ENCODE results near the gene KMT5B. TPM values are rescaled to one million over a fixed set of nuclear protein-coding genes. Genes with fewer than 3 reads are reported as not detected.

Gene KMT5B
- 59.4 and 59.8 TPM in 2 replicates for total RNA-seq
- long read RNA-seq, partial matches to known transcripts: 23 of 71 reads
- long read RNA-seq, other reads (novel, unspliced or antisense): 47 of 71 reads

- DNase-seq (ENCODE audit: extremely low spot score, unreplicated experiment): no peak
- Mint-ChIP-seq H3K9me3 (ENCODE audit: unreplicated experiment) (no peaks in the 10 kb centered on the region), H3K36me3 (ENCODE audit: unreplicated experiment) (no peaks in the 10 kb centered on the region), H3K4me3 (ENCODE audit: unreplicated experiment) (peak within 1 kb of the TSS; percentile 95), H3K27ac (ENCODE audit: unreplicated experiment) (peak within 1 kb of the TSS; percentile 92), H3K4me1 (ENCODE audit: unreplicated experiment) (peaks cover 48% of the 10 kb centered on the region), H3K27me3 (ENCODE audit: unreplicated experiment) (peaks cover 3% of the 10 kb centered on the region)
- TF ChIP-seq CTCF (IDR thresholded peaks at IDR 0.05): no peak
These were observed at the start of gene KMT5B for GRCh38 chr11:68213135-68213515. KMT5B (minus strand) TSS chr11:68213296; CDS start chr11:68190076, 23,220 bp downstream.

GRCh38 chr11:68262544-68262827, 49.4 kb upstream of the KMT5B start:
- H3K27me3 Mint-ChIP-seq (ENCODE audit: unreplicated experiment): no peaks in the 10 kb centered on the region
- peak overlapping the region; percentile 4 for H3K27ac Mint-ChIP-seq (ENCODE audit: unreplicated experiment)
- H3K36me3 Mint-ChIP-seq (ENCODE audit: unreplicated experiment): peaks cover 47% of the 10 kb centered on the region
- no peak for DNase-seq (ENCODE audit: extremely low spot score, unreplicated experiment)
- H3K4me1 Mint-ChIP-seq (ENCODE audit: unreplicated experiment): peaks cover 10% of the 10 kb centered on the region
- no peak for TF ChIP-seq CTCF (IDR thresholded peaks at IDR 0.05)
- H3K9me3 Mint-ChIP-seq (ENCODE audit: unreplicated experiment): no peaks in the 10 kb centered on the region
- H3K4me3 Mint-ChIP-seq (ENCODE audit: unreplicated experiment): no peak overlapping the region

- Mint-ChIP-seq H3K4me1 (ENCODE audit: unreplicated experiment) (peaks cover 15% of the 10 kb centered on the region), H3K36me3 (ENCODE audit: unreplicated experiment) (peaks cover 45% of the 10 kb centered on the region), H3K4me3 (ENCODE audit: unreplicated experiment) (no peak overlapping the region), H3K27me3 (ENCODE audit: unreplicated experiment) (no peaks in the 10 kb centered on the region), H3K27ac (ENCODE audit: unreplicated experiment) (no peak overlapping the region), H3K9me3 (ENCODE audit: unreplicated experiment) (no peaks in the 10 kb centered on the region)
- DNase-seq (ENCODE audit: extremely low spot score, unreplicated experiment): no peak
- no peak for TF ChIP-seq CTCF (IDR thresholded peaks at IDR 0.05)
These were observed 48.9 kb upstream of the KMT5B start for GRCh38 chr11:68261749-68262543.

GRCh38 chr11:68261006-68261405, 47.9 kb upstream of the KMT5B start:
- Mint-ChIP-seq H3K9me3 (ENCODE audit: unreplicated experiment) (no peaks in the 10 kb centered on the region), H3K4me1 (ENCODE audit: unreplicated experiment) (peaks cover 25% of the 10 kb centered on the region), H3K4me3 (ENCODE audit: unreplicated experiment) (no peak overlapping the region), H3K36me3 (ENCODE audit: unreplicated experiment) (peaks cover 42% of the 10 kb centered on the region), H3K27ac (ENCODE audit: unreplicated experiment) (no peak overlapping the region), H3K27me3 (ENCODE audit: unreplicated experiment) (no peaks in the 10 kb centered on the region)
- no peak for TF ChIP-seq CTCF (IDR thresholded peaks at IDR 0.05)
- DNase-seq (ENCODE audit: extremely low spot score, unreplicated experiment): no peak

- Mint-ChIP-seq H3K27me3 (ENCODE audit: unreplicated experiment) (no peaks in the 10 kb centered on the region), H3K9me3 (ENCODE audit: unreplicated experiment) (no peaks in the 10 kb centered on the region), H3K4me1 (ENCODE audit: unreplicated experiment) (peaks cover 30% of the 10 kb centered on the region), H3K36me3 (ENCODE audit: unreplicated experiment) (peaks cover 39% of the 10 kb centered on the region), H3K27ac (ENCODE audit: unreplicated experiment) (no peak overlapping the region), H3K4me3 (ENCODE audit: unreplicated experiment) (no peak overlapping the region)
- no peak for DNase-seq (ENCODE audit: extremely low spot score, unreplicated experiment)
- TF ChIP-seq CTCF (IDR thresholded peaks at IDR 0.05): no peak
These were observed 47.4 kb upstream of the KMT5B start for GRCh38 chr11:68260484-68260883.

Data from osteocyte (in vitro differentiated cells).